CD14-positive monocyte (primary cell): ENCODE measurements around the gene SH2D4B. TPM values are rescaled to one million over a fixed set of nuclear protein-coding genes. Genes with fewer than 3 reads are reported as not detected.

Source experiments
- DNase-seq, 3 donors: peaks; one replicate each; pipeline ENCODE4 v3.0.0-alpha.2; 2011 to 2022
- H2AFZ ChIP-seq: 2 replicates; pipeline ENCODE4 v1.6.0; 2012; ENCODE audit warnings: mild to moderate bottlenecking, low read depth, low read length, inconsistent platforms; ENCODE audit not compliant: insufficient read depth, poor library complexity, severe bottlenecking
- H3K27ac ChIP-seq, 2 donors: 1 replicate in 1 of 2; 2 replicates in 1 of 2; pipeline ENCODE4 v1.5.1; 2012 to 2013; ENCODE audit warnings: low read length in 2 of 2, control low read depth in 1 of 2, inconsistent platforms in 1 of 2, low read depth in 1 of 2, mild to moderate bottlenecking in 1 of 2
- H3K27me3 ChIP-seq, 2 donors: one replicate each; pipeline versions ENCODE4 v1.6.0 to v1.6.1; 2011 to 2013; ENCODE audit warnings: low read length in 2 of 2; ENCODE audit not compliant: control insufficient read depth in 2 of 2, insufficient read depth in 2 of 2
- H3K36me3 ChIP-seq, 2 donors: replicated peaks in 1 of 2; 1 replicate in 1 of 2; 2 replicates in 1 of 2; pipeline versions ENCODE4 v1.5.1 to v1.6.1; 2012 to 2013; ENCODE audit warnings: low read length in 2 of 2, control low read depth in 1 of 2, inconsistent platforms in 1 of 2, mild to moderate bottlenecking in 1 of 2; ENCODE audit not compliant: insufficient read depth in 2 of 2, control insufficient read depth in 1 of 2
- H3K4me1 ChIP-seq, 2 donors: 1 replicate in 1 of 2; 2 replicates in 1 of 2; pipeline versions ENCODE4 v1.5.1 to v1.6.1; 2012 to 2013; ENCODE audit warnings: low read length in 2 of 2, control low read depth in 1 of 2, inconsistent platforms in 1 of 2, mild to moderate bottlenecking in 1 of 2, moderate library complexity in 1 of 2; ENCODE audit not compliant: insufficient read depth in 2 of 2, control insufficient read depth in 1 of 2
- H3K4me2 ChIP-seq: replicated peaks from 2 replicates; pipeline ENCODE3; 2012; ENCODE audit warnings: low read length, moderate library complexity, mild to moderate bottlenecking; ENCODE audit not compliant: poor library complexity, severe bottlenecking; ENCODE audit errors: extremely low read depth
- H3K4me3 ChIP-seq, 3 experiments: fragments of 200-600 bp in 1 of 3; sonication (generic) in 1 of 3; replicated peaks in 1 of 3; 1 replicate in 2 of 3; 2 replicates in 1 of 3; pipeline ENCODE4 v1.5.1; 2011 to 2013; ENCODE audit warnings: low read length in 3 of 3, mild to moderate bottlenecking in 3 of 3, control low read depth in 2 of 3, low read depth in 2 of 3, inconsistent platforms in 1 of 3, moderate library complexity in 1 of 3
- H3K79me2 ChIP-seq: 2 replicates; pipeline ENCODE4 v1.6.0; 2012; ENCODE audit warnings: mild to moderate bottlenecking, control low read depth, inconsistent platforms, low read length, moderate library complexity; ENCODE audit not compliant: insufficient read depth
- H3K9ac ChIP-seq: 2 replicates; pipeline ENCODE4 v1.6.0; 2017; ENCODE audit warnings: low read length, mild to moderate bottlenecking; ENCODE audit not compliant: insufficient read depth, poor library complexity, severe bottlenecking
- H3K9me3 ChIP-seq, 2 donors: replicated peaks in 1 of 2; 1 replicate in 1 of 2; 2 replicates in 1 of 2; pipeline versions ENCODE4 v1.5.1 to v1.6.1; 2012 to 2013; ENCODE audit warnings: low read length in 2 of 2, control low read depth in 1 of 2; ENCODE audit not compliant: control insufficient read depth in 1 of 2, insufficient read depth in 1 of 2
- H4K20me1 ChIP-seq: 2 replicates; pipeline ENCODE4 v1.6.0; 2012; ENCODE audit warnings: mild to moderate bottlenecking, low read length, control low read depth, moderate library complexity; ENCODE audit not compliant: insufficient read depth
- H3K27ac Mint-ChIP-seq, 7 donors: one replicate each; pipeline ENCODE4 v1.8.0; 2020; ENCODE audit warnings: mild to moderate bottlenecking in 7 of 7, mixed read lengths in 7 of 7, moderate library complexity in 6 of 7, inconsistent platforms in 2 of 7
- H3K27me3 Mint-ChIP-seq, 3 donors: one replicate each; pipeline ENCODE4 v1.8.0; 2021 to 2022; ENCODE audit warnings: low read depth in 3 of 3, mild to moderate bottlenecking in 3 of 3, mixed read lengths in 3 of 3, moderate library complexity in 3 of 3, inconsistent platforms in 1 of 3
- H3K36me3 Mint-ChIP-seq, 2 donors: one replicate each; pipeline ENCODE4 v1.8.0; 2020; ENCODE audit warnings: mixed read lengths in 2 of 2, inconsistent platforms in 1 of 2, mild to moderate bottlenecking in 1 of 2
- H3K4me1 Mint-ChIP-seq: one replicate; pipeline ENCODE4 v1.8.0; 2020; ENCODE audit warnings: mild to moderate bottlenecking, mixed read lengths
- H3K4me3 Mint-ChIP-seq, 2 donors: one replicate each; pipeline ENCODE4 v1.8.0; 2020; ENCODE audit warnings: mild to moderate bottlenecking in 2 of 2, mixed read lengths in 2 of 2, moderate library complexity in 1 of 2
- H3K9me3 Mint-ChIP-seq, 7 donors: one replicate each; pipeline ENCODE4 v1.8.0; 2020 to 2022; ENCODE audit warnings: mixed read lengths in 7 of 7, mild to moderate bottlenecking in 6 of 7, moderate library complexity in 6 of 7, inconsistent platforms in 2 of 7
- WGBS: methylation state at CpG from one replicate; pipeline ENCODE4 v1.1.5; 2013; ENCODE audit warnings: missing lambda C conversion rate; ENCODE audit not compliant: insufficient coverage; 5-methylcytosine and 5-hydroxymethylcytosine counted together
- intact Hi-C, 2 donors: fragments of 100-400 bp; cut with micrococcal nuclease; formaldehyde crosslinking; loops; one replicate each; pipeline versions ENCODE4 v1.15.0 to v1.15.1; 2023
- polyA plus RNA-seq, 3 donors: library from polyadenylated mRNA; depleted of rRNA in 1 of 3; unstranded in 2 of 3; stranded (reverse) in 1 of 3; fragments of 300-500 nt in 2 of 3; fragments of >200 nt in 1 of 3; fragmentation: Illumina TruSeq in 2 of 3; gene quantifications; 1 replicate in 2 of 3; 2 replicates in 1 of 3; pipeline ENCODE4 v1.2.3, GENCODE V29; 2012 to 2021
- TF ChIP-seq, protein P1 (sequence below): fragments of 200-600 bp; IDR thresholded peaks from one replicate; pipeline ENCODE4 v1.8.0; 2022; ENCODE audit warnings: antibody characterized with exemption, mild to moderate bottlenecking

Gene SH2D4B
- polyA plus RNA-seq, 3 donors, result 0.01 TPM; not detected in 2

DNA sequence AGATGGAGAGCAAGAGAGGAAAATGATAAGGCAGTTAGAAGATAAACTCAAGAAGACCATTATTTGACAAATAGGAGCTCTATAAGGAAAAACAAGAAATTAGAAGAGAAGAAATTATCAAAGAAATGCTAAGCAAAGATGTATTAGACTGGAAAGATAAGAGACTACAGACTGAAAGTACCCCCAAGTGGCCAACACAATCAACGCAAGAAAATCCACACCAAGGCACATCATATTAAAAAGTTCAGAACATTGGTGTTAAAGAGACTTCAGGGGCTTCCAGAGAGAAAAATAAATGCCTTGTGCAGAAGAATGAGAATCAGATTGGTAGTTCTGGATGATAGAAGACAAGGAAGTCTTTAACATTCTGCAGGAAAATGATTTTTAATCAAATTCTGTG is 46.0 kb downstream of the SH2D4B start:
- Histone ChIP-seq H3K4me1 (peaks cover 31 to 32% of the 10 kb centered on the region in 2 donors), H2AFZ (no peak overlapping the region), H3K4me2 (no peak overlapping the region), H4K20me1 (no peaks in the 10 kb centered on the region), H3K79me2 (no peaks in the 10 kb centered on the region), H3K4me3 (no peak overlapping the region), H3K27me3 (no peaks in the 10 kb centered on the region), H3K9ac (no peak overlapping the region), H3K9me3 (no peaks in the 10 kb centered on the region), H3K36me3 (no peaks in the 10 kb centered on the region), H3K27ac (no peak overlapping the region)
- no peak overlapping the region for H3K4me3 Mint-ChIP-seq
- H3K27ac Mint-ChIP-seq, result peak overlapping the region in 1 of 7 donors; percentile 3
- intact Hi-C loops, result no loop called here
- peaks cover 0 to 8% (median 2%) of the 10 kb centered on the region in 7 donors for H3K9me3 Mint-ChIP-seq
- no CpG with 5 or more reads among the region's 1 CpG for WGBS
- H3K36me3 Mint-ChIP-seq, result no peaks in the 10 kb centered on the region
- H3K27me3 Mint-ChIP-seq, result peaks cover 0 to 1% (median 0%) of the 10 kb centered on the region in 3 donors
- H3K4me1 Mint-ChIP-seq, result peaks cover 39% of the 10 kb centered on the region
- TF ChIP-seq, protein P1, sequence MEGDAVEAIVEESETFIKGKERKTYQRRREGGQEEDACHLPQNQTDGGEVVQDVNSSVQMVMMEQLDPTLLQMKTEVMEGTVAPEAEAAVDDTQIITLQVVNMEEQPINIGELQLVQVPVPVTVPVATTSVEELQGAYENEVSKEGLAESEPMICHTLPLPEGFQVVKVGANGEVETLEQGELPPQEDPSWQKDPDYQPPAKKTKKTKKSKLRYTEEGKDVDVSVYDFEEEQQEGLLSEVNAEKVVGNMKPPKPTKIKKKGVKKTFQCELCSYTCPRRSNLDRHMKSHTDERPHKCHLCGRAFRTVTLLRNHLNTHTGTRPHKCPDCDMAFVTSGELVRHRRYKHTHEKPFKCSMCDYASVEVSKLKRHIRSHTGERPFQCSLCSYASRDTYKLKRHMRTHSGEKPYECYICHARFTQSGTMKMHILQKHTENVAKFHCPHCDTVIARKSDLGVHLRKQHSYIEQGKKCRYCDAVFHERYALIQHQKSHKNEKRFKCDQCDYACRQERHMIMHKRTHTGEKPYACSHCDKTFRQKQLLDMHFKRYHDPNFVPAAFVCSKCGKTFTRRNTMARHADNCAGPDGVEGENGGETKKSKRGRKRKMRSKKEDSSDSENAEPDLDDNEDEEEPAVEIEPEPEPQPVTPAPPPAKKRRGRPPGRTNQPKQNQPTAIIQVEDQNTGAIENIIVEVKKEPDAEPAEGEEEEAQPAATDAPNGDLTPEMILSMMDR, result no peak
- DNase-seq, result no peak

DNA sequence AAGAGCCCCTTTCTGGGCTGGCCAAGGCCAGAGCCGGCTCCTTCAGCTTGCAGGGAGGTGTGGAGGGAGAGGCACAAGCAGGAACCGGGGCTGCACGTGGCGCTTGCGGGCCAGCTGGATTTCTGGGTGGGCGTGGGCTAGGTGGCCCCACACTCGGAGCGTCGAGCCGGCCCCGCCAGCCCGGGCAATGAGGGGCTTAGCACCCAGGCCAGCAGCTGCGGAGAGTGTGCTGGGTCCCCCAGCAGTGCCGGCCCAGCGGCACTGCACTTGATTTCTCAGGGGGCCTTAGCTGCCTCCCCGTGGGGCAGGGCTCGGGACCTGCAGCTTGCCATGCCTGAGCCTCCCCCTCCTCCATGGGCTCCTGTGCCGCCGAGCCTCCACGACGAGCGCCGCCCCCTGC is 48.1 kb downstream of the SH2D4B start:
- Mint-ChIP-seq H3K4me1 (peaks cover 19% of the 10 kb centered on the region), H3K27ac (no peak overlapping the region), H3K4me3 (no peak overlapping the region), H3K9me3 (peaks cover 0 to 8% (median 2%) of the 10 kb centered on the region in 7 donors), H3K27me3 (peaks cover 0 to 4% (median 1%) of the 10 kb centered on the region in 3 donors), H3K36me3 (no peaks in the 10 kb centered on the region)
- H3K36me3 ChIP-seq, result no peaks in the 10 kb centered on the region
- no peak overlapping the region for H3K27ac ChIP-seq
- H4K20me1 ChIP-seq, result no peaks in the 10 kb centered on the region
- intact Hi-C loops, result no loop called here
- no peak for DNase-seq
- H3K9ac ChIP-seq, result no peak overlapping the region
- H3K4me2 ChIP-seq, result no peak overlapping the region
- H3K4me3 ChIP-seq, result no peak overlapping the region
- H3K9me3 ChIP-seq, result no peaks in the 10 kb centered on the region
- TF ChIP-seq, protein P1, result no peak
- H3K79me2 ChIP-seq, result no peaks in the 10 kb centered on the region
- 96% methylated on average over 21 of the region's 23 CpGs for WGBS
- H2AFZ ChIP-seq, result no peak overlapping the region
- H3K27me3 ChIP-seq, result no peaks in the 10 kb centered on the region
- peaks cover 10% of the 10 kb centered on the region in 2 donors for H3K4me1 ChIP-seq
